Measurements from ENCODE around the gene HIVEP2.

GRCh38 chr6:142912125-142912524 lies 32.9 kb downstream of the HIVEP2 start:
- TF ChIP-seq CTCF (IDR thresholded peaks at IDR 0.05) (no peak), POLR2A (IDR thresholded peaks at IDR 0.05) (no peak)

Data from esophagus squamous epithelium (tissue), 4 donors.